Activated CD8-positive, alpha-beta T cell treated with anti-CD3 and anti-CD28 coated beads for 36 hours (primary cell): ENCODE results near the gene FAM24A. TPM values are rescaled to one million over a fixed set of nuclear protein-coding genes. Genes with fewer than 3 reads are reported as not detected.
A peak's percentile ranks its signal among the peaks of the same experiment; 100 is the strongest.

Source experiments
- ATAC-seq: fragments of 200-7000 bp; cut with Tn5 transposase; one replicate; pipeline ENCODE4 v1.10.0; 2021; ENCODE audit warnings: mild to moderate bottlenecking, moderate library complexity
- CTCF ChIA-PET: fragments of 350-600 bp; sonication (Branson Sonifier 250); formaldehyde crosslinking; loops from one replicate; lab custom pipeline; 2021; ENCODE audit warnings: antibody characterized with exemption; lab: Charles Lee
- POLR2A ChIA-PET: fragments of 350-600 bp; sonication (Branson Sonifier 250); formaldehyde crosslinking; loops from one replicate; lab custom pipeline; 2021; ENCODE audit warnings: antibody characterized with exemption; lab: Charles Lee
- DNase-seq: peaks from one replicate; pipeline ENCODE4 v3.0.0-alpha.2; 2020
- H3K27ac Mint-ChIP-seq: one replicate; pipeline ENCODE4 v1.8.0; 2021; ENCODE audit warnings: mild to moderate bottlenecking, mixed read lengths
- H3K27me3 Mint-ChIP-seq: one replicate; pipeline ENCODE4 v1.8.0; 2021; ENCODE audit warnings: mixed read lengths
- H3K36me3 Mint-ChIP-seq: one replicate; pipeline ENCODE4 v1.8.0; 2021; ENCODE audit warnings: low read depth, mixed read lengths
- H3K4me1 Mint-ChIP-seq: one replicate; pipeline ENCODE4 v1.8.0; 2021; ENCODE audit warnings: low read depth, mixed read lengths
- H3K4me3 Mint-ChIP-seq: one replicate; pipeline ENCODE4 v1.8.0; 2021; ENCODE audit warnings: mild to moderate bottlenecking, moderate library complexity, mixed read lengths
- H3K9me3 Mint-ChIP-seq: one replicate; pipeline ENCODE4 v1.8.0; 2021; ENCODE audit warnings: mixed read lengths
- CTCF ChIP-seq: fragments of 200-600 bp; IDR thresholded peaks from one replicate; pipeline ENCODE4 v1.8.0; 2022; ENCODE audit warnings: antibody characterized with exemption, mild to moderate bottlenecking
- intact Hi-C: fragments of 100-400 bp; cut with micrococcal nuclease; formaldehyde crosslinking; loops from one replicate; pipeline ENCODE4 v1.10.0; 2022
- total RNA-seq, 2 experiments: library from RNA; stranded (reverse); gene quantifications; one replicate each; pipeline ENCODE4 v1.2.3, GENCODE V29; 2021

Gene FAM24A
- total RNA-seq, 2 experiments from 2014 or later: not detected

DNA sequence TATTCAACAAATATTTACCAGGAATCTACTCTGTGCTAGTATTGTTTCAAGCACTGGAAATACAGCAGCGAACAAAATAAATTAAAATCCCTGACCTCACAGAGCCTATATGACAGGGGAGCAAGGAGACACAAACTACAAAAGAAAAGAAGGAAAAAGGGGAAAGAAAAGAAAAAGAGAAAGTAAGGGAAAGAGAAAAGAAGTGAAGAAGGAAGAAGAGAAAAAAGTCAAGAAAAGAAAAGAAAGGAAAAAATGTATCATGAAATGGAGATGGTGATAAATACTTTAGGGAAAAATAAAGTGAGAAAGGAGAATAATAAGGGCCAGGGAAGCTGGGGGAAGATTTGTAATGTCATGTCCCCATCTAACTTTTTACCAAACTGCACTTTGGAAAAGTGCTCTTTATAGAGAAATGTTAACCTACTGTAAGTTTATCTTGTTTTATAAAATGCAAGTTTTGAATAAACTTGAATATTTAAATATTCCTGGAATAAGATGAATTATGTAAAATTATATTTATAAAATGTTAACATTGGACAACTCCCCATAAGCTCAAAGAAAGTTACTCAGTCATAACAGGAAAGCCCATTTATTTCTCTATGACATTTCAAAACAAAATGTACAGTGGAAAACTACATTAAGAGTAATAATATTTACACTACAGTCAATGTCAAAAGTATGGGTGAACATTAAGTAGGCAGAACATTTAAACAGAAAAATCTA is 28.9 kb downstream of the FAM24A start:
- peaks cover 26% of the 10 kb centered on the region for H3K36me3 Mint-ChIP-seq
- no peak for ATAC-seq
- no peaks in the 10 kb centered on the region for H3K27me3 Mint-ChIP-seq
- no peak overlapping the region for H3K4me3 Mint-ChIP-seq
- no peaks in the 10 kb centered on the region for H3K9me3 Mint-ChIP-seq
- TF ChIP-seq CTCF: no peak
- H3K4me1 Mint-ChIP-seq: peaks cover 4% of the 10 kb centered on the region
- POLR2A ChIA-PET: no interaction called here
- intact Hi-C loops: no loop called here
- CTCF ChIA-PET: no interaction called here
- H3K27ac Mint-ChIP-seq: no peak overlapping the region
- DNase-seq: no peak

DNA sequence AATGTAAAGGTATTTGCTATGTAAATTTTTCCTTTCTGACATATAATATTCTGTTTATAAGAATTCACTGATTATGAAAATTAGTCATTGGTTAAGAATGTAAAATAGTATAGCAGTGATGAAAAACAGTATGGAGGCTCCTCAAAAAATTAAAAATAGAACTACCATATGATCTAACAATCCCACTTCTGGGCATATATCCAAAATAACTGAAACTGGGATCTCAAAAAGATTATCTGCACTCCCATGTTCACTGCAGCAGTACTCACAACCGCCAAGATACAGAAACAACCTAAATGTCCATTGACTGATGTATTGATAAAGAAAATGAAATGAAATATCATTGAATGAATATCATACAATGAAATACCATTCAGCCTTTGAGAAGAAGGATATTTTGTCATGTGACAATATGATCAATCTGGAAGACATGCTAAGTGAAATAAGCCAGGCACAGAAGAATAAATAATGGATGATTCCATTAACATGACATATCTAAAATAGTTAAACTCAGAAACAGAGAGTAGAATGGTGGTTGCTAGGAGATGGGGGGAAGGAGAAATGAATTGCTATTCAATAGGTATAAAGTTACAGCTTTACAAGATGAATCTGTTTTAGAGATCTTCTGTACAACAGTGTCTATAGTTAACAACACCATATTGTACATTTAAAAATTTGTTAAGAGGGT is 29.6 kb downstream of the FAM24A start:
- H3K27ac Mint-ChIP-seq: no peak overlapping the region
- no peaks in the 10 kb centered on the region for H3K9me3 Mint-ChIP-seq
- ChIA-PET POLR2A (interaction anchor here (0.8 kb wide), 1 partner anchor 40 kb away, joined by 4 read pairs; the partner anchor contains the start of gene PSTK), CTCF (no interaction called here)
- peaks cover 4% of the 10 kb centered on the region for H3K4me1 Mint-ChIP-seq
- intact Hi-C loops: no loop called here
- peaks cover 28% of the 10 kb centered on the region for H3K36me3 Mint-ChIP-seq
- ATAC-seq (no peak), DNase-seq (no peak)
- no peak overlapping the region for H3K4me3 Mint-ChIP-seq
- no peaks in the 10 kb centered on the region for H3K27me3 Mint-ChIP-seq
- no peak for TF ChIP-seq CTCF

DNA sequence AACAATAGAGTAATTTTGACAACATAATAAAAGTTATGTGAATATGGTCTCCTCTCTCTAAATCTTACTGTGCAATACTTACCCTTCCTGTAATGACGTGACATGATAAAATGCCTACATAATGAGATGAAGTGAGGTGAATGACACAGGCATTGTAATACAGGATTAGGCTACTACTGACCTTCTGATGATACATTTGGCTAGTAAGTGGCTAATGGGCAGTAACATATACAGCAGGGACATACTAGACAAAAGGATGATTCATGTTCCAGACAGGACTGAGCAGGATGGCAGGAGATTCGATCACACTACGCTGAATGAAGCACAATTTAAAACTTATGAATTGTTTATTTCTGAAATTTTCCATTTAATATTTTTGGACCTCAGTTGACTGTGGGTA is 38.9 kb downstream of the FAM24A start:
- Mint-ChIP-seq H3K4me1 (peaks cover 19% of the 10 kb centered on the region), H3K4me3 (no peak overlapping the region), H3K36me3 (peaks cover 47% of the 10 kb centered on the region), H3K27me3 (no peaks in the 10 kb centered on the region), H3K27ac (no peak overlapping the region), H3K9me3 (no peaks in the 10 kb centered on the region)
- intact Hi-C loops: no loop called here
- CTCF ChIA-PET: no interaction called here
- no peak for DNase-seq
- POLR2A ChIA-PET: interaction anchor here (1.1 kb wide), 1 partner anchor 59 kb away, joined by 3 read pairs; the partner anchor contains the start of genes ACADSB and IKZF5
- no peak for ATAC-seq
- no peak for TF ChIP-seq CTCF

- Mint-ChIP-seq H3K36me3 (peaks cover 30% of the 10 kb centered on the region), H3K4me1 (peaks cover 24% of the 10 kb centered on the region), H3K27ac (peak within 1 kb of the TSS; percentile 77), H3K9me3 (no peaks in the 10 kb centered on the region), H3K4me3 (peak within 1 kb of the TSS; percentile 82), H3K27me3 (no peaks in the 10 kb centered on the region)
- intact Hi-C loops: loop anchor here (2.0 kb wide), 2 partner anchors 55 to 75 kb away; partner anchors contain the start of genes ACADSB, FAM24B and IKZF5
- ChIA-PET POLR2A (interaction anchor here (0.6 to 1.8 kb wide), 5 partner anchors 9 to 70 kb away, joined by 4 to 7 read pairs (median 6); partner anchors contain the start of genes ACADSB, IKZF5 and PSTK), CTCF (interaction anchor here (1.4 to 1.6 kb wide), 2 partner anchors 12 to 28 kb away, joined by 3 to 4 read pairs; no protein-coding TSS in a partner anchor)
- DNase-seq (peak; percentile 97), ATAC-seq (peak; percentile 97)
- TF ChIP-seq CTCF: no peak
Measured at GRCh38 chr10:122953902-122954730, 43.7 kb downstream of the FAM24A start, which contains the start of gene C10orf88. Gene C10orf88 (minus strand): TSS chr10:122954227. CDS start chr10:122954178, 49 bp downstream.
